ENCODE measurements around the gene SLC12A9. TPM values are rescaled to one million over a fixed set of nuclear protein-coding genes. Genes with fewer than 3 reads are reported as not detected.
A peak's percentile ranks its signal among the peaks of the same experiment; 100 is the strongest.

Gene SLC12A9
- total and polyA plus RNA-seq, 2 of the 8 experiments (the other 6 are each of a cell fraction or from before 2014, with no cell fraction given): 31.4 to 40.1 TPM

GRCh38 chr7:100826514-100827329 lies 25.8 kb upstream of the SLC12A9 start:
- H4K91ac ChIP-seq (replicated peaks; ENCODE audit: insufficient read length, low read length): no peak overlapping the region
- H3K4me2 ChIP-seq (ENCODE audit: insufficient read depth in 1 of 2, low read depth in 2 of 2, low read length in 2 of 2): peak overlapping the region; percentile 90 to 92
- POLR2A ChIA-PET (ENCODE audit: partially characterized antibody): interaction anchor here (0.6 to 6.5 kb wide), 23 partner anchors 8 to 466 kb away, joined by 3 to 76 read pairs (median 4); partner anchors contain the start of genes POP7, SLC12A9, SRRT and UFSP1
- peak overlapping the region; percentile 88 to 100 (median 92) for H3K4me3 ChIP-seq (ENCODE audit: extremely low read depth in 1 of 4, insufficient read depth in 2 of 4, low read depth in 3 of 4, low read length in 4 of 4)
- H4K20me1 ChIP-seq (replicated peaks in 1 of 2; ENCODE audit: control insufficient read depth in 1 of 2, insufficient read depth in 2 of 2, low read length in 2 of 2): peaks cover 14 to 25% of the 10 kb centered on the region in 2 experiments
- H2BK15ac ChIP-seq (ENCODE audit: low read length): no peak overlapping the region
- H3K36me3 ChIP-seq (ENCODE audit: control insufficient read depth in 2 of 4, insufficient read depth in 4 of 4, low read length in 3 of 4): peaks cover 15 to 22% (median 22%) of the 10 kb centered on the region in 4 experiments; a peak in 7 of 8 replicates
- peaks cover 7 to 38% of the 10 kb centered on the region in 2 experiments for H3K79me2 ChIP-seq (ENCODE audit: control insufficient read depth in 1 of 2, insufficient read depth in 2 of 2, low read length in 2 of 2)
- CTCF ChIA-PET (ENCODE audit: partially characterized antibody): interaction anchor here (0.6 to 3.9 kb wide), 13 partner anchors 9 to 237 kb away, joined by 3 to 65 read pairs (median 3); partner anchors contain the start of gene SLC12A9
- FAIRE-seq (no peak), DNase-seq (ENCODE audit: low read depth in 1 of 2, low spot score in 2 of 2) (peak in 1 of 2 experiments; percentile 58)
- no peak overlapping the region for H2BK120ac ChIP-seq (replicated peaks; ENCODE audit: low read depth, low read length)
- no peaks in the 10 kb centered on the region for H3K27me3 ChIP-seq (replicated peaks in 1 of 4; ENCODE audit: control insufficient read depth in 3 of 4, extremely low read depth in 1 of 4, insufficient read depth in 3 of 4, low read length in 3 of 4)
- 2% methylated on average over 35 of the region's 71 CpGs; no CpG with 5 or more reads in 1 of the 2 experiments for WGBS, 2 experiments (ENCODE audit: extremely low coverage in 1 of 2, insufficient coverage in 1 of 2, insufficient read length in 1 of 2, insufficient replicate concordance in 2 of 2, low coverage in 1 of 2, low lambda C conversion rate in 2 of 2, missing lambda C conversion rate in 1 of 2)
- H2BK20ac ChIP-seq (ENCODE audit: low read length): no peak overlapping the region
- peak overlapping the region; percentile 44; the same call in 1 of the 2 replicates for H2BK12ac ChIP-seq (ENCODE audit: low read depth, low read length)
- peak overlapping the region; percentile 13 for H3K4ac ChIP-seq (replicated peaks; ENCODE audit: insufficient read length, low read depth, low read length)
- H3K18ac ChIP-seq (ENCODE audit: extremely low read depth, low read length): peak overlapping the region; percentile 60
- H3K4me1 ChIP-seq (replicated peaks in 1 of 4; ENCODE audit: control insufficient read depth in 3 of 4, insufficient read depth in 4 of 4, low read length in 3 of 4): peaks cover 0 to 13% (median 10%) of the 10 kb centered on the region in 4 experiments; a peak in 6 of 7 replicates
- H3K9ac ChIP-seq (replicated peaks in 1 of 4; ENCODE audit: extremely low read depth in 1 of 4, low read depth in 3 of 4, low read length in 3 of 4): peak overlapping the region; percentile 77 to 96 (median 86)
- H4K5ac ChIP-seq (ENCODE audit: insufficient read length, low read depth, low read length): peak overlapping the region; percentile 49
- no peak overlapping the region for H3K23ac ChIP-seq (ENCODE audit: insufficient read length)
- H4K8ac ChIP-seq (ENCODE audit: extremely low read depth, insufficient read depth, low read length): peak overlapping the region; percentile 89
- peak overlapping the region; percentile 73; the same call in 1 of the 2 replicates for H3K27ac ChIP-seq (ENCODE audit: low read depth, low read length)
- H2AFZ ChIP-seq (ENCODE audit: low read length): no peak overlapping the region
- peaks cover 5% of the 10 kb centered on the region; the same call in 1 of the 2 replicates for H3K79me1 ChIP-seq (ENCODE audit: low read depth, low read length)
- peak overlapping the region; percentile 85; the same call in 1 of the 2 replicates for H2AK5ac ChIP-seq (ENCODE audit: low read depth, low read length)
- peaks cover 15% of the 10 kb centered on the region for H3K23me2 ChIP-seq (ENCODE audit: low read depth, low read length)
- peak overlapping the region; percentile 51 for H3K56ac ChIP-seq (replicated peaks; ENCODE audit: insufficient read length, low read depth, low read length)
- H3K14ac ChIP-seq (ENCODE audit: insufficient read length): peak overlapping the region; percentile 50
- H2BK5ac ChIP-seq (ENCODE audit: low read depth, low read length): no peak overlapping the region; the same call in 1 of the 2 replicates
- no peaks in the 10 kb centered on the region for H3K9me3 ChIP-seq (ENCODE audit: insufficient read depth in 2 of 2, low read depth in 1 of 2, low read length in 1 of 2)
- no peak for TF ChIP-seq RBBP5 (IDR thresholded peaks at IDR 0.05; ENCODE audit: borderline replicate concordance, low read depth, low read length)
- no peak for TF ChIP-seq USF2 (IDR thresholded peaks at IDR 0.05; ENCODE audit: low read length)
- TF ChIP-seq PHF8 (conservative IDR thresholded peaks at IDR 0.05; ENCODE audit: low read depth, low read length): peak; percentile 20; the same call in 1 of the 2 replicates
- no peak for TF ChIP-seq SP2 (IDR thresholded peaks at IDR 0.05; ENCODE audit: low read length)
- TF ChIP-seq NANOG (IDR thresholded peaks at IDR 0.05; ENCODE audit: insufficient read depth, low read depth, low read length, poor library complexity, severe bottlenecking): no peak
- TF ChIP-seq GTF2F1 (IDR thresholded peaks at IDR 0.05; ENCODE audit: borderline replicate concordance, low read depth, low read length): no peak
- TF ChIP-seq CEBPB (IDR thresholded peaks at IDR 0.05; ENCODE audit: low read depth, low read length): no peak
- no peak for TF ChIP-seq CREB1 (IDR thresholded peaks at IDR 0.05)
